OCI-LY7 (cell line): ENCODE results near the gene CH25H. TPM values are rescaled to one million over a fixed set of nuclear protein-coding genes. Genes with fewer than 3 reads are reported as not detected.

ENCODE experiments used
- BruUV-seq: library from RNA; stranded (reverse); fragments of 400-500 nt; replicated peaks from 2 replicates; lab custom pipeline; 2021; lab: Mats Ljungman, UMichigan
- CTCF ChIA-PET: fragments of 300-600 bp; sonication (Branson Sonifier 250); formaldehyde crosslinking; loops from one replicate; lab custom pipeline; 2022; ENCODE audit warnings: antibody characterized with exemption; ENCODE audit not compliant: unreplicated experiment; lab: Charles Lee
- POLR2A ChIA-PET: fragments of 300-600 bp; sonication (Branson Sonifier 250); formaldehyde crosslinking; loops from one replicate; lab custom pipeline; 2022; ENCODE audit warnings: antibody characterized with exemption; lab: Charles Lee
- DNase-seq: peaks from one replicate; pipeline ENCODE4 v3.0.0-alpha.2; 2015; ENCODE audit warnings: low spot score
- H2AFZ ChIP-seq: fragments of 200-600 bp; sonication (generic), shearing (Covaris generic); 2 replicates; pipeline ENCODE4 v1.6.1; 2014; ENCODE audit warnings: mild to moderate bottlenecking, antibody characterized with exemption, low read length, moderate library complexity
- H3K27ac ChIP-seq: fragments of 200-600 bp; sonication (generic); 2 replicates; pipeline ENCODE4 v1.5.1; 2014; ENCODE audit warnings: mixed run types, low read depth, mild to moderate bottlenecking, moderate library complexity, low read length, inconsistent platforms; ENCODE audit not compliant: poor library complexity, severe bottlenecking
- H3K36me3 ChIP-seq: fragments of 200-600 bp; sonication (generic); 2 replicates; pipeline ENCODE4 v1.6.1; 2014; ENCODE audit warnings: mild to moderate bottlenecking, antibody characterized with exemption, low read length, moderate library complexity, mixed read lengths; ENCODE audit not compliant: insufficient read depth
- H3K4me1 ChIP-seq: fragments of 200-600 bp; sonication (generic); 2 replicates; pipeline ENCODE4 v1.5.1; 2014; ENCODE audit warnings: mild to moderate bottlenecking, low read length; ENCODE audit not compliant: insufficient read depth, poor library complexity, severe bottlenecking
- H3K4me2 ChIP-seq: fragments of 200-600 bp; sonication (generic); 2 replicates; pipeline ENCODE4 v1.6.1; 2014; ENCODE audit warnings: mild to moderate bottlenecking, low read length
- H3K4me3 ChIP-seq: fragments of 200-600 bp; sonication (generic); 2 replicates; pipeline ENCODE4 v1.5.1; 2014; ENCODE audit warnings: mild to moderate bottlenecking, low read depth, low read length; ENCODE audit not compliant: poor library complexity, severe bottlenecking
- H3K79me2 ChIP-seq: fragments of 200-600 bp; sonication (generic); 2 replicates; pipeline ENCODE4 v1.6.1; 2016; ENCODE audit warnings: low read depth, mild to moderate bottlenecking, low read length, moderate library complexity, mixed read lengths; ENCODE audit not compliant: insufficient read depth
- H3K9me2 ChIP-seq: fragments of 200-600 bp; sonication (generic); 2 replicates; pipeline ENCODE4 v1.6.1; 2016; ENCODE audit warnings: mild to moderate bottlenecking, low read length, mixed read lengths; ENCODE audit not compliant: insufficient read depth
- H3K9me3 ChIP-seq: fragments of 200-600 bp; sonication (generic); 2 replicates; pipeline ENCODE4 v1.6.1; 2014; ENCODE audit warnings: mild to moderate bottlenecking, mixed run types, low read length, mixed read lengths
- H4K20me1 ChIP-seq: fragments of 200-600 bp; sonication (generic); 2 replicates; pipeline ENCODE4 v1.6.1; 2014; ENCODE audit warnings: mild to moderate bottlenecking, antibody characterized with exemption, low read length, moderate library complexity, mixed read lengths; ENCODE audit not compliant: insufficient read depth
- EZH2phosphoT487 ChIP-seq: fragments of 200-600 bp; sonication (generic); IDR thresholded peaks from 2 replicates; pipeline ENCODE4 v1.6.1; 2018; ENCODE audit warnings: low read depth, borderline replicate concordance, mild to moderate bottlenecking, mixed run types, antibody characterized with exemption, low read length, moderate library complexity, mixed read lengths
- intact Hi-C: fragments of 100-400 bp; cut with micrococcal nuclease; formaldehyde crosslinking; loops from one replicate; pipeline ENCODE4 v1.10.0; 2022; ENCODE audit not compliant: unreplicated experiment
- total RNA-seq, 2 experiments: library from RNA; depleted of rRNA in 1 of 2; stranded (reverse); fragments of >200 nt in 1 of 2; shearing (Covaris generic) in 1 of 2; gene quantifications; 2 replicates each; pipeline ENCODE4 v1.2.3, GENCODE V29; 2014 to 2022
- TF ChIP-seq, protein P1 (sequence below): fragments of 200-600 bp; sonication (generic); conservative IDR thresholded peaks from 2 replicates; pipeline ENCODE4 v1.5.1; 2014; ENCODE audit warnings: mild to moderate bottlenecking, antibody characterized with exemption, low read length, moderate library complexity, mixed read lengths

Gene CH25H
- total RNA-seq, 2 experiments from 2014 or later, result not detected

DNA sequence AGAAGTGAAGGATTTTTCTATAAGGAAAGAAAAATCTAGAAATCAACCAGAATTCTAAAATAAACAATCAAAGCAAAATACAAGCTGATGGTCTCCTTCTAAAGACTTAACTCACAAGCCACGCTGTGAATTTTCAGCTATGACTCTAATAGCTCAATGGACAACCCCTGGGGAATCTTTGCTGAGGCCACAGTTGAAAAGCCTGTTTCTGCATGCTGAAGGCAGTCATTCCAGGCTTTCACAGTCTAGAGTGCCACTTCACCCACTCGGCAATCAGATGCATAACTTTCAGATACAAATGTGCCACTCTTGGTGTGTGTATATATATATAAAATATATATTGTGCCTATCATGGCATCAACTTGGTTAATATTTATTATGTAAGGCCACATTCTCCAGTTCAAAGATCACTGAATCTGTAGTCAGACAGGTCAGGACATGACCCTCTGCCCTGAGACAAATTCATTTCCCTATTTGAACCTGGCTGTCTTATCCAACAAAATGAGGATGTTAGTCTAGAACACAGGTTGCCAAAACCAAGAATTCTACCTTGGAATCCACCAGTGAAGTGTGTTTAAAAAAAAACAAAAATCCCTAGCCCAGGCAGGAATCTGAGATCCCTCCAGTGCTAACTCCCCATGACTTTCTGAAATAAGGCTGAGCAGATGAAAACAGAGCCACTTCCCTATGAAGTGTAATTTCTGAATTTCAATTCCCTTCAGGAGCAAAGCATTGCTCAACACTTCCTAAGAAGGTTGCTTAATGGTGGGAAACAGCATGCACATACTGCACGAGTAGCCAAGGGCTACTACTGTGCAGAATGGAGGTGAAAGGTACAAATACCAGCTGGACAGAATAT, 34.6 kb upstream of the CH25H start:
- no peaks in the 10 kb centered on the region for H3K9me3 ChIP-seq

DNA sequence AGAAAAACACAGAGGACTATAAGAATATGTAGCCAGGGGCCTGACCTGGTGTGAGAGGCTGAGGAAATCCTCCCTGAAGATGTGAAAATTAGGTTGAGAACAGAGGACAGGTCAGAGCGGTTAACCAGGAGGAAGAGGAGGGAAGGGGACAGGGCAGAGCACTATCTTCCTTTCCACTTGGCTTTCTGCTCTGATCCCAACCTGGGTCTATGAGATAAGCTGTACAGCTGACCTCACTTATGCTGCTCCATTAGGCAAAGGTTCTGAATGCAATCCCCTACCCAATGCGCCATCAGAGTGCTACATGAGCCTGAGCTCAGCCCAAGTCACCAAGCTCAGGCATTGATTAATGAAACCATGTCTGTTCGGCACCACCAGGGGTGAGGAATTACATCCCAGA, 33.9 kb upstream of the CH25H start:
- Histone ChIP-seq H3K4me2 (no peak overlapping the region), H3K36me3 (no peaks in the 10 kb centered on the region), H3K4me3 (no peak overlapping the region), H3K79me2 (no peaks in the 10 kb centered on the region), H2AFZ (no peak overlapping the region), H4K20me1 (no peaks in the 10 kb centered on the region), H3K4me1 (peaks cover 18% of the 10 kb centered on the region), H3K27ac (no peak overlapping the region), H3K9me3 (no peaks in the 10 kb centered on the region), H3K9me2 (no peaks in the 10 kb centered on the region)
- CTCF ChIA-PET, result no interaction called here
- intact Hi-C loops, result no loop called here
- DNase-seq, result no peak
- POLR2A ChIA-PET, result interaction anchor here (0.5 to 1.1 kb wide), 4 partner anchors 9 to 444 kb away, joined by 3 read pairs; no protein-coding TSS in a partner anchor
- BruUV-seq, result no TSS peak
- TF ChIP-seq, protein P1, sequence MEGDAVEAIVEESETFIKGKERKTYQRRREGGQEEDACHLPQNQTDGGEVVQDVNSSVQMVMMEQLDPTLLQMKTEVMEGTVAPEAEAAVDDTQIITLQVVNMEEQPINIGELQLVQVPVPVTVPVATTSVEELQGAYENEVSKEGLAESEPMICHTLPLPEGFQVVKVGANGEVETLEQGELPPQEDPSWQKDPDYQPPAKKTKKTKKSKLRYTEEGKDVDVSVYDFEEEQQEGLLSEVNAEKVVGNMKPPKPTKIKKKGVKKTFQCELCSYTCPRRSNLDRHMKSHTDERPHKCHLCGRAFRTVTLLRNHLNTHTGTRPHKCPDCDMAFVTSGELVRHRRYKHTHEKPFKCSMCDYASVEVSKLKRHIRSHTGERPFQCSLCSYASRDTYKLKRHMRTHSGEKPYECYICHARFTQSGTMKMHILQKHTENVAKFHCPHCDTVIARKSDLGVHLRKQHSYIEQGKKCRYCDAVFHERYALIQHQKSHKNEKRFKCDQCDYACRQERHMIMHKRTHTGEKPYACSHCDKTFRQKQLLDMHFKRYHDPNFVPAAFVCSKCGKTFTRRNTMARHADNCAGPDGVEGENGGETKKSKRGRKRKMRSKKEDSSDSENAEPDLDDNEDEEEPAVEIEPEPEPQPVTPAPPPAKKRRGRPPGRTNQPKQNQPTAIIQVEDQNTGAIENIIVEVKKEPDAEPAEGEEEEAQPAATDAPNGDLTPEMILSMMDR, result no peak
- TF ChIP-seq EZH2phosphoT487, result no peak

More for the DNA sequence above, 34.6 kb upstream of the CH25H start:
- intact Hi-C loops, result no loop called here
- no TSS peak for BruUV-seq
- H3K4me3 ChIP-seq, result no peak overlapping the region
- H3K4me1 ChIP-seq, result peaks cover 18% of the 10 kb centered on the region
- ChIA-PET POLR2A (interaction anchor here (0.7 to 1.1 kb wide), 3 partner anchors 10 to 443 kb away, joined by 3 read pairs; no protein-coding TSS in a partner anchor), CTCF (no interaction called here)
- TF ChIP-seq, protein P1, result no peak
- no peak for TF ChIP-seq EZH2phosphoT487
- DNase-seq, result no peak
- no peak overlapping the region for H2AFZ ChIP-seq
- no peaks in the 10 kb centered on the region for H3K36me3 ChIP-seq
- H3K4me2 ChIP-seq, result no peak overlapping the region
- H3K9me2 ChIP-seq, result no peaks in the 10 kb centered on the region
- no peak overlapping the region for H3K27ac ChIP-seq
- no peaks in the 10 kb centered on the region for H4K20me1 ChIP-seq
- H3K79me2 ChIP-seq, result no peaks in the 10 kb centered on the region

DNA sequence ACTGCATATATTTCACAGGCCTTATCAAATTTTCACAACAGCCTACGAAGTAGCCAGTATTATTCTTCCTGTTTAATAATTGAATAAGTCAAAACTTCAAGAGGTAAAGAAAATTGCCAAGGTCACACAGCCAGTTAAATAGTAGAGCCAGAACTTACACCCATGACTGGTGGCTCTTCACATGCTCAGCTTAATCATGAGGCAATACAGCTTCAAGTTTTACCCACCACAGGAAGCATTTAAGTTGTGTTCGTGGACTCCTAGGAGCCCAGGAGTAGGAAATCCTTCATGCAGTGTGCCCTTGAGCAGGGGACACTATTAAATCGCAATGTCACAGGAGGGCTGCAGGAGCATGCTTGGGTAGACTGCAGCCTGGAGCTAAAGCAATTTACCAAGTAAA, 33.4 kb upstream of the CH25H start:
- TF ChIP-seq, protein P1, result no peak
- TF ChIP-seq EZH2phosphoT487, result no peak
- ChIA-PET POLR2A (interaction anchor here (0.5 to 1.1 kb wide), 3 partner anchors 8 to 10 kb away, joined by 3 read pairs; no protein-coding TSS in a partner anchor), CTCF (no interaction called here)
- Histone ChIP-seq H2AFZ (no peak overlapping the region), H3K9me3 (no peaks in the 10 kb centered on the region), H3K4me1 (peaks cover 18% of the 10 kb centered on the region), H3K79me2 (no peaks in the 10 kb centered on the region), H4K20me1 (no peaks in the 10 kb centered on the region), H3K27ac (no peak overlapping the region), H3K9me2 (no peaks in the 10 kb centered on the region), H3K4me2 (no peak overlapping the region), H3K36me3 (no peaks in the 10 kb centered on the region), H3K4me3 (no peak overlapping the region)
- intact Hi-C loops, result no loop called here
- BruUV-seq, result no TSS peak
- no peak for DNase-seq
